DMS79 treated with DMSO at 0.1 percent for 48 hours (cell line): ENCODE data around the gene NUP50.
A peak's percentile ranks its signal among the peaks of the same experiment; 100 is the strongest.
"Not testable (repeated sequence)": the region's sequence is repeated elsewhere in the genome, so short reads cannot be mapped to it uniquely, and the experiment has no call there.

Experiments
- DNase-seq: peaks from one replicate; lab custom pipeline; 2025; lab: John Stamatoyannopoulos, UW

NUP50 gene

DNA sequence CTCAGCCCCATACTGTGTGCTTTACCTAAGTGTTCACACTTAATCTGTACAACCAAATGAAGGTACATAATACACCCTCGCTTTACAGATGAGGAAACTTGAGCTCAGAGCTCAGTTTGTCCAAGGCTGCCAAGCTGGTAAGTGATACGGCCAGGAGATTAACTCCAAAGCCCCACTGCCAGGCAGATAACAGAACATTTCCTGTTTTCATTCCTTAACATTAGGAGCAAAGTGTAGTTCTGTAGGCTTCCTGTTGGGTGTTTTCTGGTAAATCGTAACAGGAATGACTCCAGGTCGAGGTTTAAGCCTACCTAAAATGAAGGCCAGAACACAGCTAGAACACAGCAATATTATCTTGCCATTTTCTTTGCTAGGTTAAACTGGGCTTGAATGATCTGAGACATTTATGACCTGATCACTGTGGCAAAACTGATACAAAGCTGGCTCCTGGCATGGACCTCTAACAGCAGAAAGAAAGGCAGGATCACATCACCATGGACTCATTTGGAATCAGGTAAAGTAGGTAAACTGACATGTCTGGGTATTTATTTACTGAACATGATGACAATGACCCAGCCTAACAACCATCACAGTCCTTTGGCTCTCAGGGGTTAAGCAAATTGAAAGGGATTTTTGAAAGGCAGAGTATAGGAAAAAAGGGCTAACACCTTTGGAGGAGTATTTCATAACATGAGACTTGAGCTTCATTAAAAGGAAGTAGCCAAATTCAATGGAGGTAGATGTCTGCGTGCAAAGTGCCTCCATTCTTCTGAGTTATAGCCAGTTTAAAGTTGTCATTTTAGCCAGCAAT, 3.9 kb upstream of the NUP50 start:
- no peak for DNase-seq

DNA sequence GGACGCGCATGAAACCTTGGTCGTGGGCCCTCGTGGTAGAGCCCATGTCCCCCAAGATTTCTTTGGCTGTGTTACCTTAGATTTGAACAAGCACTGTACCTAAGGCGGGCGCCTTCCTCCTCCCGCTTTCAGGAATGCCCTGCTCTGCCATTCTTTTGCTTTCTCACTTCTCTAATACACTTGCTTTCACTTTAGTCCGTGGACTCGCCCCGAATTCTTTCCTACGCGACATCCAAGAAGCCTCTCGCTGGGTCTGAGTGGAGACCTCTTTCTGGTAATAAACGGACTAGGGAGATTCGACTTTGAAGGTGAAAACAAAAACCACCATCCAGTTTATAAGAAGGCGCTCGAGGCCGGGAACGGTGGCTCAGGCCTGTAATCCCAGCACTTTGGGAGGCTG, 1.2 kb upstream of the NUP50 start:
- DNase-seq = no peak

DNA sequence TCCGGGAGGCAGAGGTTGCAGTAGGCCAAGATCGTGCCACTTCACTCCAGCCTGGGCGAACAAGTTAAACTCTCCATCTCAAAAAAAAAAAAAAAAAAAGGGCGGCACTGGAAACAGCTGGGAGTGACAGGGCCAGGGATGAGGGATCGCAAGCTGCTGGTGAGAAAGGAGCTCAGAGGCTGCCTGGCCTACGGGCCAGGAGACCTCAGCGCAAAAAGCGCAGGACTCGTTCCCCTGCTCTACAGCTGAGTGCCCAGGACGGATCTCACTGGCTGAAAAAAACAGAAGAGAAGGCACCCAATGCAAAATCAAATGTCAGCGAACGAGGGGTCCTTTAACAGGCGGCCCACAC, 650 bp upstream of the NUP50 start:
- peak; percentile 20 for DNase-seq

- DNase-seq = no peak
Measured at GRCh38 chr22:45164270-45165088, 754 bp downstream of the NUP50 start.

- no peak for DNase-seq
Measured at GRCh38 chr22:45166932-45167331, 3.2 kb downstream of the NUP50 start.

DNA sequence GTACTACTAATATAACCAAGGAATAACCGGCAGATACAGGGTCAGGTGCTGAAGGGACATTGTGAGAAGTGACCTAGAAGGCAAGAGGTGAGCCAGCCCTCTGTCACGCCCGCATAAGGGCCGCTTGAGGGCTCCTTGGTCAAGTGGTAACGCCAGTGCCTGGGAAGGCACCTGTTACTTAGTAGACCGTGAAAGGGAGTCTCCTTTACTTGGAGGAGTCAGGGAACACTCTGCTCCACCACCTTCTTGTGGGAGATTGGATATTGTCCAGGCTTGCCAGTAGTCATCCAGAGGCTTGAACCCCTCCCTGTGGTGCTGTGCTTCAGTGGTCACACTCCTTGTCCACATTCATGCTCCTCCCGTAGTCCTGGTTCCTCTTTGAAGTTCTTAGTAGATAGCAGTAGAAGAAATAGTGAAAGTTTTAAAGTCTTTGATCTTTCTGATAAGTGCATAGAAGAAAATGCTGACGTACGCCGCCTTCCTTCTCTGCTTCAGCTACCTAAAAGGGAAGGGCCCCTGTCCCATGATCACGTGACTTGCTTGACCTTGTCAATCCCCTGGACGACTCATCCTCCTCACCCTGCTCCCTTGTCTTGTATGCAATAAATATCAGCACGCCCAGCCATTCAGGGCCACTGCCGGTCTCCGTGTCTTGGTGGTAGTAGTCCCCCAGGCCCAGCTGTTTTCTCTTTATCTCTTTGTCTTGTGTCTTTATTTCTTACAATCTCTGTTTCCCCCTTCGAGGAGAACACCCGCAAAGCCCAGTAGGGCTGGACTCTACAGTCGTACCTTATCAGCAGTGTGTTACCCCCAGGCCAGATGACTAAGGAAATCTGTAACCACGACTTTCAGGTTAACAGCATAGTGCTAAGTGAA, 6.1 kb downstream of the NUP50 start:
- DNase-seq = peak; percentile 17

DNA sequence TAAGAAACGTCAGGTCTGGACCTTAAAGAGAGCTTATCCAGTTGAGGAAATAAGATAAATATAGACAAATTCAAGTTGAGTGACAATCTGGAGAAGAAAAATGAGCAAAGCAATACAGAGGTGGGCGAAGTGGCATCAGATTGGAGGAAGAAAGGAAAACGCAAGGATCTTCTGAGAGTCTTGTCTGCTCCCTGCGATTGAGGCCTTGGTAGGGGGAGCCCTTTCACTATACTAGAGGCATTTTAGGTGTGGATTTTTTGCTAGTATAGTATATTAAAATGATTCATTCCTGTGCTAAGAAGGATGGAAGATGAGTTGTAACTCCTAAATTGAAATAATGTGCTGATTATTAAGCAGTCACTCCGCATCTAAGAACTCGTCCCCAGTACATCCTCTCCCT, 8.1 kb downstream of the NUP50 start:
- no peak for DNase-seq

- DNase-seq = no peak
Measured at GRCh38 chr22:45172881-45173585, 9.3 kb downstream of the NUP50 start.

DNA sequence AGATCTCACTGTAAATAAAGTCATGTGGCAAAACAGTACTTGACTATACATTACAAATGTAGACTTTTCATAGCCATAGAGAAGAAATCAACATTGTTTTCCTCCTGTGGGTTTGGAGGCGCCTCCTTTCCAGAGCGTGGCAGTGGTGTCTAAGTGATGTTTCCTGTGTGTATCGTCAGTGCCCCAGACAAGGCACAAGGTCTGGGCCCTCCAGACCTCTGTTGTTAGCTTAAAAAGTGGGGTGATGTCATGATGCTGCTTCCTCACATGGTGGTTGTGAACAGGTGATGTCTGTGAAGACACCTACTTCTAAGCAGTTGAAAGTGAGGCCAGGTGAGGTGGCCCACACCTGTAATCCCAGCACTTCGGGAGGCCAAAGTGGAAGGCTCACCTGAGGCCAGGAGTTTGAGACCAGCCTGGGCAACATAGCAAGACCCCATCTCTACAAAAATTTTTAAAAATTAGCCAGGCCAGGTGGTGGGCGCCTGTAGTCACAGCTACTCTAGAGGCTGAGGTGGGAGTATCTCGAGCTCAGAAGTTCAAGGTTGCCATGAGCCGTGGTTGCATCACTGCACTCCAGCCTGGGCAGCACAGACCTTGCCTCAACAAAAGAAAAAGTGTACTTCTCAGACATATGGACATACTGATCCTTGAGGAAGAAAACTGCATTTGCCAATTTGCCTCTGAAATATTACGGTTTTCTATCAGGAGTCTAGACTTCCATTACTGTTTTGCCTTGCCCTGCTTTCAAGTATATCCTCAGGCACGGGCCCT, 15.7 kb downstream of the NUP50 start:
- DNase-seq = no peak

DNA sequence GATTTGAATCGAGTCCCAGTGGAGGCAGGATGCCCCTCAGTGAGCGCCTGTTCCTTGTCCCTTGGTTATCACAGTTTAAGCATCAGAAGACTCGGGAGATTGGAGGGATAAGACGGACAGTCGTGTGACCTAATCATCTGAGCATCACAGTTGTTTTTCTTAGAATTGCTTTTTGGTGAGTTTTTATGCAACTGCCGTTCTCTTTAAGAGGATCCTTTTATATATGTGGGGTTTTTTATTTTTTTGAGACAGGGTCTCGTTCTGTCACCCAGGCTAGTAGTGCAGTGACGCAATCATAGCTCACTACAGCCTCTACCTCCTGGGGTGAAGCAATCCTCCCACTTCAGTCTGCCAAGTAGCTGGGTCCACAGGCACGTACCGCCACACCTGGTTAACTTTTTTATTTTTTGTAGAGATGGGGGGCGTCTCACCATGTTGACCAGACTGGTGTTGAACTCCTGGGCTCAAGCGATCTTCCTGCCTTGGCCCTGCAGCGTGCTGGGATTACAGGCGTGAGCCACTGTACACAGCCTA, 16.5 kb downstream of the NUP50 start:
- DNase-seq = no peak

DNA sequence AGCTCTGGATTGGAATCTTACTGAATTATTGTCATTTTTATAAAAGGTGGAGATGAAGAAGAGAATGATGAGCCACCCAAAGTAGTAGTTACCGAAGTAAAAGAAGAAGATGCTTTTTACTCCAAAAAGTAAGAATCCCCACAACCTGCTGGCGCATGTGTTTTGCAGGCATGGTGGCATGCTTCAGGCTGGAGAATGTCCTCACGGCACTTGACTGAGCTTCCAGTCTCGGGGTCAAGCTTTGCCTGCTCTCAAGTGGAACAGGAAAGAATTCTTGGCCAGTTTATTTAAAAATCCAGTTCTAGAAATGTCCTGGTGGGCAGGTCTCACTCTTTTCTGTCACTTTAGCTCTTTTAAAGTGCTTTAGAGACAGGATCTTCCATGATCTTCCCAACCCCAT, 17.5 kb downstream of the NUP50 start:
- DNase-seq = no peak

DNA sequence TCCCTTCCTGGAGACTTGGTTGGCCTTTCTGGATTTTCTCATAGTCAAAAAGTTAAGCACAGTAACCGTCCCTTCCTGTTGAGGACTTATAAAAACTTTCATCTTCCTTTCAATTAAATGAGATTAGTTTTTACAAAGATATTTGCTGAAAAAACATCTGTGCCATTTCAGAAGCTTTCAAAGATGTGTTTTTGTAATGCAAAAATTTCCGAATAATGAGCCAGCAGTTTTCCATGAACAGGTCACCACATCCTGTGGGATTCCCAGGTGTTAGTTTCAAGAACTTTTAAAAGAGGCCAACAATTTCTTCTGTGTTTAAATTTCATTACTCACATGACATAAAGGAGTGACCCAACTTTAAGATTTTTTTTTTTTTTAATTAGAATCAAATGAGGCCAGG, 18.0 kb downstream of the NUP50 start:
- DNase-seq = no peak

GRCh38 chr22:45183974-45184373, 20.2 kb downstream of the NUP50 start:
- no peak for DNase-seq

- DNase-seq = no peak
Measured at GRCh38 chr22:45185718-45186514, 22.2 kb downstream of the NUP50 start.

GRCh38 chr22:45187891-45188290, 24.2 kb downstream of the NUP50 start:
- no peak for DNase-seq

DNA sequence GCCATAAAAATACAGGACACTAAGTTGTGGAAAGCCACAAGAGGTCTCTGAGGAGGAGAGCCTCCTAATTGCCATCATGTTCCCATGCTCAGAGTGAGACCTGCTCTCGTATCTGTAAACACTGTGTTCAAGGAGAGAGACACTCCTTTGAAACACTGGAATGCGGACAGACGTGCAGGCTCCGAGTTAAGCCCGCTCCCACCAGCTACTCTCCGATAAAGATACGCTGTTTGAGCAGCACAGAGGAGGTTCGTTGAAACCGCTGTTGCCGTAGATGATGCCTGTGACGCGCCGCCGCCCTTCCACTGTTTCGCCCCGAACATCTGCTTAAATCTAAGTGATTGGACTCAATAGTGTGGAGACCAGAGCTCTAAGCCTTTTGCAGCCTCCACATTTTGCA, 25.1 kb downstream of the NUP50 start:
- DNase-seq = no peak

- DNase-seq = no peak
Measured at GRCh38 chr22:45190202-45190872, 26.6 kb downstream of the NUP50 start.

GRCh38 chr22:45191746-45192145, 28.0 kb downstream of the NUP50 start:
- DNase-seq = not testable (repeated sequence)

- DNase-seq = no peak
Measured at GRCh38 chr22:45192701-45193187, 29.0 kb downstream of the NUP50 start.
